LNCaP clone FGC (cell line): ENCODE measurements around the gene KCNH2.
"Not testable (repeated sequence)": the region's sequence is repeated elsewhere in the genome, so short reads cannot be mapped to it uniquely, and the experiment has no call there.

ENCODE experiments used
- DNase-seq: peaks from one replicate; pipeline ENCODE4 v3.0.0-alpha.2; 2011; ENCODE audit warnings: low read depth
- H3K4me3 ChIP-seq: 2 replicates; pipeline ENCODE4 v1.5.1; 2011; ENCODE audit warnings: mild to moderate bottlenecking, low read depth, low read length, control low read depth
- CTCF ChIP-seq: IDR thresholded peaks from 2 replicates; pipeline ENCODE4 v1.5.1; 2012; ENCODE audit warnings: mild to moderate bottlenecking; ENCODE audit not compliant: control insufficient read depth, insufficient read depth; ENCODE audit errors: extremely low read depth

The KCNH2 gene

GRCh38 chr7:150911590-150912267, 66.4 kb downstream of the KCNH2 start:
- no peak for DNase-seq
- no peak overlapping the region for H3K4me3 ChIP-seq
- no peak for TF ChIP-seq CTCF

DNA sequence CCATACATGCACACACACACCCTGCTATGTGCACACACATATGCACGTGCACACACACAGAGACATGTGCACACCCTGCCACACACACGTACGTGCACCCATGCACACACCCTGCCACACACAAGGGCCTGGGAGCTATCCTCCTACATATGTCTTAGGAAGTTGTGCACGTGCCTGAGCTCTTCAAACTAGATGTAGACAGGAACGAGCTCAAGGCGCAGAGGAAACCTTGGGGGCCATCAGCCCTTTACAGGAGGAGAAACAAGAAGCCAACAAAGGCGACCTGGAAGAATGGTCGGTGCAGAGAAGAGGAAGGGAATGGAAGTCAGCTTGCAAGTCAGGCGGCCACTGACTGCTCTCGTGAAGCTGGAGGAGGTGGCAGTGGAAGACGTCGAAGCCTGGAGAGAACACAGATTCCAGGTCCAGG, 67.1 kb downstream of the KCNH2 start:
- TF ChIP-seq CTCF: no peak
- H3K4me3 ChIP-seq: no peak overlapping the region
- no peak for DNase-seq

GRCh38 chr7:150910305-150910995, 67.7 kb downstream of the KCNH2 start:
- not testable (repeated sequence) for DNase-seq, H3K4me3 ChIP-seq

DNA sequence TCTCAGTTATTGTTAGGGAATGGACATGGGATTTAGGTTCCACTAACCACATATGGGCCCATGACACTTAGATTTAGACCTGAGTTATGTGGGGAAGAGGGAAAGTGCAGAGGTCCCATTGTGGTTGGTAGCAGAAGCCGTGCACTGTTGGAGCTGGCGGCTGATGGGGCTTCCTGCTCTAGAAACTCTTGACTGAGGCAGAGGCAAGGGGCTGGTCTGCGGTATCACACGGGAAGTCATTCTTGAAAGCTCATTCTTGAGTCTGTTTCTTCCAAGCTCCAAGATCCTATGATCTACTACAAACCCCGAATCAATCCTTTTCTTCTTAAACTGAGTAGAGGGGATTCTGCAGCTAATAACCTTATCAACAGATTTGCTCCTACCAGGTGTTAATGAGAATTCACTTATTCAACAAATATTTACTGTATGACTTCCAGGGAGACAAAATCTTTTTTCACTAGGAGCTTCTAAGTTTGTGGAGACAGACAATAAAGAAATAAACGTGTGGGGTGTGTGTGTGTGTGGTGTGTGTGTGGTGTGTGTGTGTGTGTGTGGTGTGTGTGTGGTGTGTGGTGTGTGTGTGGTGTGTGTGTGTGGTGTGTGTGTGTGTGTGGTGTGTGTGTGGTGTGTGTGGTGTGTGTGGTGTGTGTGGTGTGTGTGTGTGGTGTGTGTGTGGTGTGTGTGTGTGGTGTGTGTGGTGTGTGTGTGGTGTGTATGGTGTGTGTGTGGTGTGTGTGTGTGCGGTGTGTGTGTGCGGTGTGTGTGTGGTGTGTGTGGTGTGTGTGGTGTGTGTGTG, 68.7 kb downstream of the KCNH2 start:
- no peak overlapping the region for H3K4me3 ChIP-seq
- no peak for TF ChIP-seq CTCF
- no peak for DNase-seq

- DNase-seq: no peak
- no peak overlapping the region for H3K4me3 ChIP-seq
- no peak for TF ChIP-seq CTCF
Observed at GRCh38 chr7:150908173-150908572, 69.9 kb downstream of the KCNH2 start.

DNA sequence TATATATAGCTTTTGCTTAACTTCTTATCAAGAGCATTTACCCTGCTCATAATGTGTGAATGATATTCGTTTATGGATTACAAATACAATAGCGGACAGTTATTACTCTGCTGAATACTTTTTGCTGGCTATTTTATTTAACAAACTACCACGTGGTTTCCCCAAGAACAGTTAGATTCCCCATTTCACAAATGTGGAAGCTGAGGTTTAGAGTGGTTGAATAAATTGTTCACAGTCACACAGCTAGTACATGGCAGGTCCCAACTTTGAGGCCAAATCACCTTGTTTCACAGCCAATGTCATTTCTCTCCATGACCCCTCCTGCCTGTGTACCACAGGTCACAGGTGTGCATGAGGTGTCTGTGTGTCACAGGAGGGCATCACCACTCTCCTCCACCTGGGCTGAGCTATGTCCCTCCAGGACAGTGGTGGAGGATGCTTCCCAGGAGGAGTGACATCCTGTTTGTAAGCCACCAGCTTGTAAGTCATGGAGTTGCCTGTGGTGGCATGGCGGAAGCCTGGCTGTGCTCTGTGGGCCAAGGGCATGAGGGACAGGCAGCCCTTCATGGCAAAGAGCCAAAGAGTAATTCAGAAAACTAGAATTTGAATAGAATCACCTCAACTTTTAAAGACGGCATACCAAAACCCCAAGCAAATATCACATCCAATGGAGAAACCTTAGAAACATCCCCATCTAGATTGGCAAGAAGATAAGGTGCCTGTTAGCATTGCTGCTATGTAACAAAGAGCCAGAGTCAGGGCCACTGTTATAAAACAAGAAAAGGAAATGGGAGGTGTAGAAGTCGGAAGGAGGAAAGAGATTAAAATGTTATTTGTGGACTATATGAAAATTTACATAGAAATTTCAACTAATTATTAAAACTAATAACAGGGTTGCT, 73.9 kb downstream of the KCNH2 start:
- no peak for TF ChIP-seq CTCF
- no peak overlapping the region for H3K4me3 ChIP-seq
- no peak for DNase-seq

DNA sequence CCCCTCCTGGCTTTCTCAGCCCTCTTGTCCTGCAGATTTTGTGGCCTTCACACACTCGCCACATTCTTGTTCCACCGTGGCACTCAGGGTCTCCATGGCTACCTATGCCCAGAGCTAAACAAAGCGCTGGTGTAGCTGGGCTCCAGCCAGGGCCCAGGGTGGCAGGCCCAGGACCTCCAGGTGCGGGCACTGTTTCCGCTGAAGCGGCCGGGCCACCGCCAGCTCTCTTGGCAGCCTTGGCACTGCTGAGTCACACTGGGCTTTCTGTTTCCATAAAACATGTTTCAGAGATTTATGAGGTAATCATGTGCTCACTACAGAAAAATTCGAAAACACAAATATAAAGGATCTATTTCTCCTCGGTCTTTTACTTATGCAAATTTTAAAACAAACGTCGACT, 74.5 kb downstream of the KCNH2 start:
- TF ChIP-seq CTCF: 0 out of 2 replicates have a peak, but pooled peaks have one; percentile 10

More for the DNA sequence above, 74.5 kb downstream of the KCNH2 start:
- no peak overlapping the region for H3K4me3 ChIP-seq
- DNase-seq: peak; percentile 83
